22Rv1 (cell line): Measurements from ENCODE around the gene MACROH2A2.

Experiments
- ZFX ChIP-seq: fragments of 450-650 bp; IDR thresholded peaks from 2 replicates; pipeline ENCODE4 v1.6.1; 2017; ENCODE audit warnings: antibody characterized with exemption, borderline replicate concordance
- TF ChIP-seq, protein P1 (sequence below): fragments of 450-650 bp; IDR thresholded peaks from 2 replicates; pipeline ENCODE4 v1.5.1; 2017; ENCODE audit warnings: mild to moderate bottlenecking

DNA sequence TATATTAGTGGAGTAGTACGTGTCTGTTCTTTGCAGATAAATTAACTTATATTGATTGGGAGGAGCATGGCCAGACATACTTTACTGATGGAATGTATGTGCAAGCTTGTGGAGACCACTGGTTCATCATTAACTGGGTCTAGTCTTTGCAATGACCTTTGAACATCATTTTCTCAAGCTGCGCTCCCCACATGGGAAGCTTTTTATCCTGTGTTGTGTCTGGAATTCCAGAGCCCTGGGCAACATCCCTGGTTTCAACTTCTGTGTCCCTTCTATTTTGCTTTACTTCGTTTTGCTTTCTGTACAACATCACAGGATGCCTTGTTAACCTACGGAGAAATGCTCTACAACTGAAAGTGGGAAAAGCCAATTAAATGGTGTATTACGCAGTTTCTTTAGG is 38.3 kb downstream of the MACROH2A2 start:
- TF ChIP-seq, protein P1, sequence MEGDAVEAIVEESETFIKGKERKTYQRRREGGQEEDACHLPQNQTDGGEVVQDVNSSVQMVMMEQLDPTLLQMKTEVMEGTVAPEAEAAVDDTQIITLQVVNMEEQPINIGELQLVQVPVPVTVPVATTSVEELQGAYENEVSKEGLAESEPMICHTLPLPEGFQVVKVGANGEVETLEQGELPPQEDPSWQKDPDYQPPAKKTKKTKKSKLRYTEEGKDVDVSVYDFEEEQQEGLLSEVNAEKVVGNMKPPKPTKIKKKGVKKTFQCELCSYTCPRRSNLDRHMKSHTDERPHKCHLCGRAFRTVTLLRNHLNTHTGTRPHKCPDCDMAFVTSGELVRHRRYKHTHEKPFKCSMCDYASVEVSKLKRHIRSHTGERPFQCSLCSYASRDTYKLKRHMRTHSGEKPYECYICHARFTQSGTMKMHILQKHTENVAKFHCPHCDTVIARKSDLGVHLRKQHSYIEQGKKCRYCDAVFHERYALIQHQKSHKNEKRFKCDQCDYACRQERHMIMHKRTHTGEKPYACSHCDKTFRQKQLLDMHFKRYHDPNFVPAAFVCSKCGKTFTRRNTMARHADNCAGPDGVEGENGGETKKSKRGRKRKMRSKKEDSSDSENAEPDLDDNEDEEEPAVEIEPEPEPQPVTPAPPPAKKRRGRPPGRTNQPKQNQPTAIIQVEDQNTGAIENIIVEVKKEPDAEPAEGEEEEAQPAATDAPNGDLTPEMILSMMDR: no peak
- no peak for TF ChIP-seq ZFX
